Measurements from ENCODE around the gene ASIC4.

ASIC4 gene

DNA sequence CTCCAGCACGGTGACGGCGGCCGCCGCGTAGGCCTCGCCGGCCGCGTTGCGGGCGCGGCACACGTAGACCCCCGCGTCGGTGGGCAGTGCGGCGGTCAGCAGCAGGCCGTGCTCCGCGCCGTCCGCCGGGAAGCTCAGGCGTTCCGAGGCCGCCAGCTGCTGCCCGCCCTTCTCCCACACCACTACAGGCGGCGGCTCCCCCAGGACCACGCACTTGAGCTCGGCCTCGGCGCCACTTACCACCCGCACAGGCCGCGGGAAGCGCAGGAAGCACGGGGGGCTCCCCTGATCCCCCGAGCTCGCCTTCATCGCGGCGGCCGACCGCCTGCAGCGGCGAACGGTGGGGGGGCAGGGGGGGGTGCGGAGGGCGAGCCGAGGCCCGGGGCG is 56.6 kb downstream of the ASIC4 start:
- no peak for DNase-seq

- no peak for DNase-seq
These were observed 57.3 kb downstream of the ASIC4 start, which contains the start of gene OBSL1 for GRCh38 chr2:219571311-219572236. OBSL1 (minus strand) TSS chr2:219571539; CDS start chr2:219571232, 307 bp downstream.

DNA sequence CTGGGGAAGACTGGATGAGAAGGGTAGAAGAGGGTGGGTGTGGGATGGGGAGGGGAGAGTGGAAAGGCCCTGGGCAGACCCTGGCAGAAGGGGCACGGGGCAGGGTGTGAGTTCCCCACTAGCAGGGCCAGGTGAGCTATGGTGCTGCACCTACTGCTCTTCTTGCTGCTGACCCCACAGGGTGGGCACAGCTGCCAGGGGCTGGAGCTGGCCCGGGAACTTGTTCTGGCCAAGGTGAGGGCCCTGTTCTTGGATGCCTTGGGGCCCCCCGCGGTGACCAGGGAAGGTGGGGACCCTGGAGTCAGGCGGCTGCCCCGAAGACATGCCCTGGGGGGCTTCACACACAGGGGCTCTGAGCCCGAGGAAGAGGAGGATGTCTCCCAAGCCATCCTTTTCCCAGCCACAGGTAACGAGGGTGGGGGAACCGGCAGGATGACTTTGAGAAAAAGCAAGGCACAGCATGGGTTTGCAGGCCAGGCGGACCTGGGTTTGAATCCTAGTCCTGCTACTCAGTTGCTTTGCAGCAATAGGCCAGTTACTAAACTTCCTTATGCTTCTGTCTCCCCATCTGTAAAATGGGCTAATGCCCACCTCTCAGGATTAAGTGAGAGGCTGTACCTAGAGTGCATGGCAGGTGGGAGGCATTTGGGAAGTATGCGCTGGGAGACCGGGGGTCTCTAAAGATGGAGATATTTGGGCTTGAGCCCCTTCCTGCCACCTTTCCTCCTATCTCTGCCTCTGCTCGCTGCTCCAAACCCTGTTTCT is 58.1 kb downstream of the ASIC4 start, which contains the start of gene INHA:
Gene INHA, plus strand, starts transcription at position 74 of the 765 bp plus-strand sequence. Its CDS starts 65 bp downstream, at position 139.
- no peak for DNase-seq

GRCh38 chr2:219573166-219573565 is 58.9 kb downstream of the ASIC4 start:
- DNase-seq = no peak

DNA sequence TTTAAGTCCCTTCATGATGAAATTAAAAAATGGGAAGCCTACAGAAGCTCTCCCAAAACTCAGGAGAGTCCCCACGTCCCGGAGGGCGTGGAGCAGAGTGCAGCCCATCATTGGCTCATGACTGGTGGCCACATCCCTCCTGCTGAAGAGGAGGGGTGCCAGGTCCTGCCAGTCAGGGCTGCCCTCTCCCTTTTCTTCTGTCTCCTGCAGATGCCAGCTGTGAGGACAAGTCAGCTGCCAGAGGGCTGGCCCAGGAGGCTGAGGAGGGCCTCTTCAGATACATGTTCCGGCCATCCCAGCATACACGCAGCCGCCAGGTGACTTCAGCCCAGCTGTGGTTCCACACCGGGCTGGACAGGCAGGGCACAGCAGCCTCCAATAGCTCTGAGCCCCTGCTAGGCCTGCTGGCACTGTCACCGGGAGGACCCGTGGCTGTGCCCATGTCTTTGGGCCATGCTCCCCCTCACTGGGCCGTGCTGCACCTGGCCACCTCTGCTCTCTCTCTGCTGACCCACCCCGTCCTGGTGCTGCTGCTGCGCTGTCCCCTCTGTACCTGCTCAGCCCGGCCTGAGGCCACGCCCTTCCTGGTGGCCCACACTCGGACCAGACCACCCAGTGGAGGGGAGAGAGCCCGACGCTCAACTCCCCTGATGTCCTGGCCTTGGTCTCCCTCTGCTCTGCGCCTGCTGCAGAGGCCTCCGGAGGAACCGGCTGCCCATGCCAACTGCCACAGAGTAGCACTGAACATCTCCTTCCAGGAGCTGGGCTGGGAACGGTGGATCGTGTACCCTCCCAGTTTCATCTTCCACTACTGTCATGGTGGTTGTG is 60.4 kb downstream of the ASIC4 start:
- DNase-seq = no peak

DNA sequence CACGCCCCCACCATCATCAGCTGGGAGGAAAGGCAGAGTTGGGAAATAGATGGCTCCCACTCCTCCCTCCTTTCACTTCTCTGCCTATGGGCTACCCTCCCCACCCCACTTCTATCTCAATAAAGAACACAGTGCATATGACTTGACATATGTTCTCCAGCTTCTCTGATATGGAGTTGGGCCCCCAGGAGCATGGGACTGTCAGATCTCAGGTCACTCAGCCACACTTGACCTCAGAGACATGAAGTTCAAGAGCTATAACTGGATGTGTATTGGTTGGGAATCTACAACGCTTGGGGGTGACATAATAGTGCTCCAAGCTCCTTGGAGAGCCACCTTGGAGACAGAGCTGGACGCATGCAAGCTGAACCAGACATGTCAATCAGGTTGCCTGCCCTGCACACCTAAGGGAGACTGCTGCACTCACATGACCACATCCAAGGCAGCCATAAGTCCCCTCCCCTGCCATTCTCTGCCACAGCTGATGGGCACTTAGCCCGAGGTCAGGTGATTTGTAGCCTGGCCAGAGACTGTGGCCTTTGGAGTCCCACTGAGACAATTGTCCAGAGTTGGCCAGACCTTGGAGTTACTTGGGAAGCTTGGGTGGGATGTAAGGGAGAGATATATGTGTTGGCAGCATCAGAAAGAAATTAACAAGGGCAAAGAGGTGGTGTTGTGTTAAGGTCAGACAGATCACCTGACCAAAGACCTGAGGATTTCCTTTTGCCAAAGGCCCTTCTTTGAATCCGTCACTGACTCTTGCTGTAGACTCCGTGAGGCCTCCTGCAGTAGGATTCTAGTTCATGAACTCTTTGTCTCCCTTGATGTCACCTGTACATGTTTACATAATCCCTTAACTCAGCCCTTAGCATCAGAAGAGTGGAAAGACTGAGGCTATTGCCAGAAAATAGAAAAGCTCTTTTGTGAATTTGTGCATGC is 61.6 kb downstream of the ASIC4 start:
- DNase-seq = no peak

DNA sequence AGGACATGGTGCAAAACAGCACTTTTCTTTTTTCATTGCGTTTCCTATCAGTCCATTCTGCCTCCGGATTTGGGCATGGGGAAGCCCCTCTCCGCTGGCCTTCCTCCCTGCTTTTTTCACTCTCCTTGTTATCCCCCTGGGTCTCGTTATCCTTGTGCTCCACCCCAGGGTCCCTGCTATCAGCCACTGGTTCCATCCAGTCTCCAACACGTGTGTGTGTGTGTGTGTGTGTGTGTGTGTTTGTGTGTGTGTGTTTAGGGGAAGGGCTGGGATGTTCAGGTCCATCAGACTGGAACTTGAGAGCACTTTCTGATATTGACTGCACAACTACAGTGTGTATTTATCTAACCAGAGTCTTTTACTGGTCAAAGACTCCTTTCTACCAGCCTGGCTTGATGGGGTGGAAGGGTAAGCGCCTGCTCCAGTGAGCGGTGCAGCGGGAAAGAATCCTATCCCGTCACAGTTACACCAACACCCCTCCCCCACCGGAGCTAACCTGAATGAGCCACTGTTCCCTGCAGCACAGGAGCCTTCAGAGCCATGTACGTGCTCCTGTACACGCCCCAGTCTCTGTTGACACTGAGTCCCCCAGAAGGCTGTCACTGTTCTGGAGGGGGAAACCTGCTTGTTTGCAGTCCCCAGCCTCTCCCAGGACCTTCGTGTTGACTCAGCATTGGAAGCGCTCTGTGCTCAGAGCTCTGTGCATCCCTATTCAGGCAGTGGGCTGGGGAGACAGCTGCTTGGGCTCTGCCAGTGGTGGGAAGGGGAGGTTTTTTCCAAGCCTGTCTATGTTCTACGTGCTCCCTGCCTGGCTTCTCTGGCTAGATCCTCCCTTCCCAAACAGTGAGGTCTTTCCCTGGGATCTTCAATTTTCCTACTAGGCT is 62.5 kb downstream of the ASIC4 start:
- DNase-seq = no peak

DNA sequence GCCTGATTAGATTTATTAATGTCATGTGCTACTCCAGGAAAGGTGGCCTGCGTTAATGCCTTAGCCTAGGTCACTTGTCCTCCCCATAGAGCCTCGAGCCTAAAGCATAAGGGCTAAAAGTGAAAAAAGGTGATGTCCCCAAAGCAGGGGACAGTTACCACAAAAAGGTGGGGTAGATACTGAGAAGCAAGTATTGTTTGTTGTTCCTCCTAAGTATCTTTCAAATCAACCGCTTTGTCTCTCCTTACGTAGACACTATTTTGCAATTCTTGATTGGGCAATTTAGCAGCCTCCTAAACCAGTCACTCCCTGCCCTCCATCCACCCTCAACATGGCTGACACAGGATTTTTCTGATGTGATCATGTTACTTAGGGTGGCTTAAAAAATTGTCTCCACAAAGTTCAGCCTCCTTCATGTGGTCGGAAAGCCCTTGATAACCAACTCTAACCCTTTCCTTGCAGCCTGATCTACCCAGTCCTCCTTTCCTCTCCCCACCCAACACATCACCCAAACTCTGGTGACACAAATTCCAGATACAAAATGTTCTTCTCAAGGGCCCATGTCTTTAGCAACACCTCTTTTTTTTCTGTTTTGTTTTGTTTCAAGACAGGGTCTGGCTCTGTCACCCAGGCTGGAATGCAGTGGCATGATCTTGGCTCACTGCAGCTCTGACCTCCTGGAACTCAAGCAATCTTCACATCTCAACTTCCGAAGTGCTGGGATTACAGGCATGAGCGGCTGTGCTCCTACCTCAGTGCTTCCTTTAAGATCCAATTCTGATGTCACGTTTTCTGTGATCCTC is 64.7 kb downstream of the ASIC4 start:
- no peak for DNase-seq

DNA sequence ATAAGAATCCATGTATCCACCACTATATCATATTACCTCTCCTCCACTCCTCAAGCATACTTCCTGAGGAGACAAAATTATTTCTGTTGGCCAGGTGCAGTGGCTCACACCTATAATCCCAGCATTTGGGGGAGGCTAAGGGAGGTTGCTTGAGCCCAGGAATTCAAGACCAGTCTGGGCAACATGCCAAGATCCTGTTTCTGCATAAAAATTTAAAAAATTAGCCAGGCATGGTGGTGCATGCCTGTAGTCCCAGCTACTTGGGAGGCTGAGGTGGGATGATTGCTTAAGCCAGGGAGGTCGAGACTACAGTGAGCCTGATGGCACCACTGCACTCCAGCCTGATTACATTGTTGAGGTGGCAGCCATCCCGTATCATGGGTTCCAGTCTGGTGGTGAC is 67.1 kb downstream of the ASIC4 start:
- DNase-seq = no peak

Measured in stimulated activated CD4-positive, alpha-beta T cell treated with anti-CD3 and anti-CD28 coated beads, Interleukin-1b, Interleukin-23, amount 100 ng/mL, for 48 hours (primary cell).